Mesenchymal stem cell (in vitro differentiated cells and primary cell): ENCODE data around the gene QSOX2.

Experiments used
- DNase-seq: peaks from one replicate; pipeline ENCODE4 v3.0.0-alpha.2; 2013
- H2AFZ ChIP-seq: one replicate; pipeline ENCODE4 v1.6.1; 2013; ENCODE audit warnings: low read depth, mild to moderate bottlenecking, control low read depth, inconsistent platforms, low read length, moderate library complexity
- H2AK5ac ChIP-seq: 2 replicates; pipeline ENCODE4 v1.6.1; 2013; ENCODE audit warnings: low read length, moderate library complexity, mild to moderate bottlenecking, inconsistent platforms; ENCODE audit not compliant: severe bottlenecking
- H2BK120ac ChIP-seq: one replicate; pipeline ENCODE4 v1.6.1; 2013; ENCODE audit warnings: low read depth, mild to moderate bottlenecking, inconsistent platforms, low read length, moderate library complexity
- H2BK12ac ChIP-seq, 2 experiments: one replicate each; pipeline ENCODE4 v1.6.1; 2013; ENCODE audit warnings: inconsistent platforms in 2 of 2, low read length in 2 of 2, mild to moderate bottlenecking in 2 of 2, moderate library complexity in 2 of 2, control low read depth in 1 of 2
- H2BK15ac ChIP-seq: one replicate; pipeline ENCODE4 v1.6.1; 2013; ENCODE audit warnings: mild to moderate bottlenecking, low read depth, inconsistent platforms; ENCODE audit not compliant: poor library complexity, severe bottlenecking
- H2BK5ac ChIP-seq: 2 replicates; pipeline ENCODE4 v1.6.1; 2013; ENCODE audit warnings: low read depth, mild to moderate bottlenecking, low read length, control low read depth, inconsistent platforms; ENCODE audit not compliant: poor library complexity, severe bottlenecking
- H3K14ac ChIP-seq, 2 experiments: one replicate each; pipeline ENCODE4 v1.6.1; 2013; ENCODE audit warnings: inconsistent platforms in 2 of 2, low read length in 2 of 2, control low read depth in 1 of 2, mild to moderate bottlenecking in 1 of 2, moderate library complexity in 1 of 2
- H3K18ac ChIP-seq, 2 experiments: one replicate each; pipeline ENCODE4 v1.6.1; 2013; ENCODE audit warnings: inconsistent platforms in 2 of 2, low read length in 2 of 2, control low read depth in 1 of 2, low read depth in 1 of 2, mild to moderate bottlenecking in 1 of 2
- H3K23ac ChIP-seq, 2 experiments: one replicate each; pipeline ENCODE4 v1.6.1; 2013; ENCODE audit warnings: inconsistent platforms in 2 of 2, low read length in 2 of 2, mild to moderate bottlenecking in 2 of 2, moderate library complexity in 2 of 2, control low read depth in 1 of 2
- H3K27ac ChIP-seq: 2 replicates; pipeline ENCODE4 v1.5.1; 2013; ENCODE audit warnings: mild to moderate bottlenecking, moderate library complexity, low read length, control low read depth, inconsistent platforms; ENCODE audit not compliant: poor library complexity, severe bottlenecking
- H3K27me3 ChIP-seq, 2 experiments: 2 replicates each; pipeline versions ENCODE4 v1.6.1 to v1.7.0; 2013; ENCODE audit warnings: low read length in 2 of 2, mild to moderate bottlenecking in 2 of 2, moderate library complexity in 2 of 2, control low read depth in 1 of 2, inconsistent platforms in 1 of 2; ENCODE audit not compliant: control insufficient read depth in 1 of 2, insufficient read depth in 1 of 2
- H3K36me3 ChIP-seq, 2 experiments: 2 replicates each; pipeline versions ENCODE4 v1.6.1 to v1.7.0; 2013; ENCODE audit warnings: low read length in 2 of 2, control low read depth in 1 of 2, inconsistent platforms in 1 of 2, low read depth in 1 of 2, mild to moderate bottlenecking in 1 of 2; ENCODE audit not compliant: insufficient read depth in 2 of 2, control insufficient read depth in 1 of 2
- H3K4ac ChIP-seq, 2 experiments: one replicate each; pipeline ENCODE4 v1.6.1; 2013; ENCODE audit warnings: inconsistent platforms in 2 of 2, low read length in 2 of 2, mild to moderate bottlenecking in 2 of 2, moderate library complexity in 2 of 2, control low read depth in 1 of 2, low read depth in 1 of 2
- H3K4me1 ChIP-seq: 2 replicates; pipeline ENCODE4 v1.6.1; 2013; ENCODE audit warnings: low read depth, low read length, control low read depth; ENCODE audit not compliant: control insufficient read depth, insufficient read depth
- H3K4me2 ChIP-seq: 2 replicates; pipeline ENCODE4 v1.6.1; 2013; ENCODE audit warnings: low read length, mild to moderate bottlenecking, inconsistent platforms; ENCODE audit not compliant: poor library complexity, severe bottlenecking
- H3K4me3 ChIP-seq, 2 experiments: 2 replicates each; pipeline versions ENCODE4 v1.5.1 to v1.7.0; 2013; ENCODE audit warnings: low read length in 2 of 2, mild to moderate bottlenecking in 2 of 2, control low read depth in 1 of 2, low read depth in 1 of 2; ENCODE audit not compliant: insufficient read depth in 1 of 2
- H3K79me1 ChIP-seq: replicated peaks from 2 replicates; pipeline ENCODE4 v1.6.1; 2013; ENCODE audit warnings: mild to moderate bottlenecking, control low read depth, low read length, inconsistent platforms; ENCODE audit not compliant: poor library complexity, severe bottlenecking
- H3K9ac ChIP-seq: 2 replicates; pipeline ENCODE4 v1.7.0; 2013; ENCODE audit warnings: mild to moderate bottlenecking, low read length, moderate library complexity
- H3K9me3 ChIP-seq: 2 replicates; pipeline ENCODE4 v1.7.0; 2013; ENCODE audit warnings: mild to moderate bottlenecking, low read length; ENCODE audit not compliant: control insufficient read depth
- H4K8ac ChIP-seq: one replicate; pipeline ENCODE4 v1.6.1; 2013; ENCODE audit warnings: inconsistent platforms, mild to moderate bottlenecking, low read length, moderate library complexity
- H4K91ac ChIP-seq: one replicate; pipeline ENCODE4 v1.6.1; 2013; ENCODE audit warnings: mild to moderate bottlenecking, low read length, inconsistent platforms
- WGBS: methylation state at CpG from one replicate; pipeline ENCODE4 v1.1.7; 2013; ENCODE audit warnings: mixed read lengths; 5-methylcytosine and 5-hydroxymethylcytosine counted together

QSOX2 gene

DNA sequence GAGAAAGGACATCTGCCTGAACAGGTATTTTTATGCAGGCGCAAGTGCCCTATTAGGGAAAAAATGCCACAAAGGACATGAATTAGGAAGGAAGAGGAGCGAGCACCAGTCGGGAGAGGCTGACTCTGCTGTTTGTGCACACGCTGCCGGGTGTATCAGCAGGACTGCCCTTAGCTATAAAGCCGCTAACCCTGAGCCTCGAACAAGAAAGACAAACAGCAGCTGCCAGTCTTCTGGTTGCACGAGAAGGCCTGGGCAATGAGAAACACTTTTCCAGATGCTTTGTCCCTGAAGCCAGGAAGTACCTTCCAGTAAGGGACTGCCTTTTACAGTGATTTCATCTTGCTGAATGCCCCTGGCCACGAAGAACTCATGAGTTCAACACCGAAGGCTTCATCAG is 12.6 kb downstream of the QSOX2 start:
- Histone ChIP-seq H3K18ac (no peak overlapping the region), H3K9ac (no peak overlapping the region), H3K4me2 (no peak overlapping the region), H2BK5ac (no peak overlapping the region), H4K8ac (no peak overlapping the region), H3K36me3 (peaks cover 4 to 37% of the 10 kb centered on the region in 2 experiments), H2AK5ac (no peak overlapping the region), H2AFZ (no peak overlapping the region), H3K14ac (no peak overlapping the region), H2BK12ac (no peak overlapping the region), H3K27me3 (no peaks in the 10 kb centered on the region), H3K79me1 (peaks cover 48% of the 10 kb centered on the region), H3K4ac (no peak overlapping the region), H3K9me3 (no peaks in the 10 kb centered on the region), H3K4me1 (peaks cover 11% of the 10 kb centered on the region), H4K91ac (no peak overlapping the region), H3K23ac (no peak overlapping the region), H2BK15ac (no peak overlapping the region), H3K27ac (no peak overlapping the region), H2BK120ac (no peak overlapping the region), H3K4me3 (no peak overlapping the region)
- DNase-seq, result no peak
- WGBS, result 89% methylated on average over 10 of the region's 10 CpGs

DNA sequence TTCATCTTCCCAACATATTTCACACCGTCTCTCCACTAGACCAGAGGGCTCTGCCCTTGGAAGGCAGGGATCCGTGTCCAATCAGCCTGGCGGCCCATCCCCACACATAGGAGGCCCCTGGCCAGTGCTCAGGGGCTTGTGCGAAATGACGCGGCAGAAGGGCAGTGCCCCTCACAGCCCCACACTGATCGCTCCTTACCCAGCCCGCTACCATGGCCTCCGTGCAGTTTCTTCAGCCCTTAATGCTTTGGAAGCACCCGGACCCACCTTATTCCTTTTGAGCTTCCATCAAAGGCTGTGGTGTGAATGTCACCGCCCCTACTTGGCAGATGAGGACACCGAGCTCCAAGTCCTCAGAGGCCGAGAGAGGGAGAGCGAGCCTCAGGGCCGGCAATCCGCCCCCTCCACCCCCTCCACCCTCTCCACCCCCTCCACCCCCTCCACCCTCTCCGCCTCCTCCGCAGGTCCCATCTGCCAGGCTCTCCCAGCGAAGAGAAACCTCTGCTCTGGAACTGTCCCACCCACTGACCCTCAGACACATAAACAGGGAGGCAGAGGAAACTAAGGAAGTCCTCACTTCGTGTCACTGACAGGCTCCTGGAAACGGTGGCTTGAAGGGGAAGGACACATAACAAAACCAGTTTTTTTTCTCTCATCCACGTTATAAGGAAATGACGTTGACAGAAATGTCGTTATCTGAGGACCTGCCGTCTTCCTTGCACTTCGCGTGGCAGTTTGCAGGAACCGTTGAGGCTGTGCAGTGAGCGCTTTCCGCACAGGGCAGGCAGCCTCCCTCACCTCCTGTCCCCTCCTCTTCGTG is 13.9 kb downstream of the QSOX2 start:
- Histone ChIP-seq H3K9ac (no peak overlapping the region), H3K36me3 (peaks cover 4 to 33% of the 10 kb centered on the region in 2 experiments)

DNA sequence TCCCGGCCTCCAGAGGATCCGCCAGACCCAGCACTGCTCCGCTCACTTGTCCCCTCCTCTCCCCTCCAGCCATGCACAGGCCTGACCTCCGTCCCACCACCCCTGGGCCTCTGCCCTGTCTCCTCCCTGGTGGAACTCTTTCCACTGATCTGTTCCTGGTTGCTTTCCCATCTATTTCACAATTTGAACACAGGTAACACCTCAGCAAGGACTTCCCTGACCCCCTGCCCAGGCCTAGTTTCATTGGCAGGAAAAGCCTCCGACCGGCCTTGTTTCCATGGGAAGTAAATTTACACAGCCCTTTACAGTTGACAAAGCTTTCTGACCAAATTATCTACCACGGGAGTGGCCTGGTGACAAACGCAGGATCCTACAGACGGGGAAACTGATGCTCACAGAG is 14.8 kb downstream of the QSOX2 start:
- 92% methylated on average over 9 of the region's 9 CpGs for WGBS
- no peak overlapping the region for H3K27ac ChIP-seq
- no peak overlapping the region for H3K23ac ChIP-seq
- no peak overlapping the region for H3K18ac ChIP-seq
- no peaks in the 10 kb centered on the region for H3K27me3 ChIP-seq
- no peak overlapping the region for H2AFZ ChIP-seq
- no peak overlapping the region for H3K9ac ChIP-seq
- no peak overlapping the region for H2BK120ac ChIP-seq
- H2BK15ac ChIP-seq, result no peak overlapping the region
- no peak overlapping the region for H3K14ac ChIP-seq
- no peak overlapping the region for H2BK12ac ChIP-seq
- H3K9me3 ChIP-seq, result no peaks in the 10 kb centered on the region
- peaks cover 9% of the 10 kb centered on the region for H3K4me1 ChIP-seq
- H3K4ac ChIP-seq, result no peak overlapping the region
- no peak overlapping the region for H3K4me2 ChIP-seq
- H2AK5ac ChIP-seq, result no peak overlapping the region
- H3K36me3 ChIP-seq, result peaks cover 0 to 27% of the 10 kb centered on the region in 2 experiments
- H2BK5ac ChIP-seq, result no peak overlapping the region
- H4K91ac ChIP-seq, result no peak overlapping the region
- H3K79me1 ChIP-seq, result peaks cover 47% of the 10 kb centered on the region
- H4K8ac ChIP-seq, result no peak overlapping the region
- no peak overlapping the region for H3K4me3 ChIP-seq
- no peak for DNase-seq

More for the DNA sequence above, 13.9 kb downstream of the QSOX2 start:
- Histone ChIP-seq H4K8ac (no peak overlapping the region), H2BK120ac (no peak overlapping the region), H3K4me1 (peaks cover 9% of the 10 kb centered on the region), H2BK12ac (no peak overlapping the region), H3K18ac (no peak overlapping the region), H3K4me2 (no peak overlapping the region), H2BK5ac (no peak overlapping the region), H3K79me1 (peaks cover 48% of the 10 kb centered on the region), H3K27me3 (no peaks in the 10 kb centered on the region), H3K4me3 (no peak overlapping the region), H3K9me3 (no peaks in the 10 kb centered on the region), H2AK5ac (no peak overlapping the region), H4K91ac (no peak overlapping the region), H3K14ac (no peak overlapping the region), H2BK15ac (no peak overlapping the region), H3K4ac (no peak overlapping the region), H3K27ac (no peak overlapping the region), H2AFZ (no peak overlapping the region), H3K23ac (no peak overlapping the region)
- 90% methylated on average over 27 of the region's 31 CpGs for WGBS
- DNase-seq, result no peak

DNA sequence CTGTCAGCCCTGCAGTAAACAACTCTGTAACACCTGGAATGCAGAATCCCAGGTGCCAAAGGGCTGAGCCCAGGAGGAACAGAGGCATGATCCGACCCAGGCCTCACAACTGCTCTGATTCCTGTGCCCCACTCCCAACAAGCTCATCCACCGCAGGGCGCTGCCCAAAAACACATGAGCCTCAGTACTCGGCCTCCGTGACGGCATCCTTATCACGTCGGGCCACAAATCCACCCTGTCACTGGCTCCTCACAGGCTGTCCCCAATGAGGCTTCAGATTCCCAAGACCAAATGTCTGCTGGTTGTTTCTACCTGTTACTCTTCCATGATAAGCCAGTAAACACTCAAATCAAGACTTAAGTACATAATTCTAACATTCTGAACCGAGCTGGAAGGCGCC is 15.2 kb downstream of the QSOX2 start:
- Histone ChIP-seq H3K27me3 (no peaks in the 10 kb centered on the region), H3K4ac (no peak overlapping the region), H3K14ac (no peak overlapping the region), H2AK5ac (no peak overlapping the region), H3K36me3 (peaks cover 0 to 27% of the 10 kb centered on the region in 2 experiments), H3K23ac (no peak overlapping the region), H4K91ac (no peak overlapping the region), H4K8ac (no peak overlapping the region), H3K4me1 (peaks cover 9% of the 10 kb centered on the region), H2BK120ac (no peak overlapping the region), H3K9me3 (no peaks in the 10 kb centered on the region), H3K27ac (no peak overlapping the region), H3K9ac (no peak overlapping the region), H3K18ac (no peak overlapping the region), H2BK12ac (no peak overlapping the region), H3K4me3 (no peak overlapping the region), H3K79me1 (peaks cover 48% of the 10 kb centered on the region), H3K4me2 (no peak overlapping the region), H2BK5ac (no peak overlapping the region), H2BK15ac (no peak overlapping the region), H2AFZ (no peak overlapping the region)
- DNase-seq, result no peak
- 91% methylated on average over 10 of the region's 10 CpGs for WGBS
